ENCODE data around the gene SDR42E2.

DNA sequence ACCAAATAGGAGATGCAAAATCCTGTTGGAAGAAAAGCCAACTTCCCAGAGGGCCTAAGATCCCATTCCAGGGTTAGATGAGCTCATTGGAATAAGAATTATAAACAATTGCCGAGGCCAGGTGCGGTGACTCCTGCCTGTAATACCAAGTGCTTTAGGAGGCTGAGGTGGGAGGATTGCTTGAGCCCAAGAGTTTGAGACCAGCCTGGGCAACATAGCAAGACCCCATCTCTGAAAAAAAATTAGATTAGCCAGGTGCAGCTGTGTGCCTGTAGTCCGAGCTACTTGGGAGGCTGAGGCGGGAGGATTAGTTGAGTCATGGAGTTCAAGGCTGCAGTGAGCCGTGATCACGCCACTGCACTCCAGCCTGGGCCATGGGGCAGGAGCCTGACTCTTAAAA is 17.8 kb upstream of the SDR42E2 start:
- TF ChIP-seq CTCF (IDR thresholded peaks at IDR 0.05; ENCODE audit: extremely low read depth in 1 of 2, insufficient read depth in 1 of 2, low read depth in 1 of 2, low read length in 2 of 2), result no peak
- TF ChIP-seq POLR2A (IDR thresholded peaks at IDR 0.05; ENCODE audit: low read depth, low read length), result no peak
- no peak for TF ChIP-seq JUN (IDR thresholded peaks at IDR 0.05; ENCODE audit: borderline replicate concordance, insufficient read depth, insufficient read length, low read depth)
